Peyer's patch (tissue), 4 donors: ENCODE results near the gene SPESP1.
"Not testable (repeated sequence)": the region's sequence is repeated elsewhere in the genome, so short reads cannot be mapped to it uniquely, and the experiment has no call there.

Experiments
- CTCF ChIP-seq, 6 experiments: fragments of 450-650 bp in 4 of 6; fragments of 200-600 bp in 2 of 6; sonication (generic) in 1 of 6; IDR thresholded peaks; one replicate each; pipeline ENCODE4 v1.5.1; 2017 to 2019; ENCODE audit warnings: antibody characterized with exemption in 6 of 6, mild to moderate bottlenecking in 3 of 6, moderate library complexity in 1 of 6
- POLR2A ChIP-seq, 2 donors: fragments of 450-650 bp; IDR thresholded peaks; one replicate each; pipeline ENCODE4 v1.5.1; 2017; ENCODE audit warnings: antibody characterized with exemption in 2 of 2, mild to moderate bottlenecking in 2 of 2, moderate library complexity in 2 of 2

- TF ChIP-seq CTCF, POLR2A (IDR thresholded peaks at IDR 0.05): not testable (repeated sequence)
Measured at GRCh38 chr15:68963719-68964118, 33.4 kb downstream of the SPESP1 start.
